ENCODE results near the gene SCAMP2. TPM values are rescaled to one million over a fixed set of nuclear protein-coding genes. Genes with fewer than 3 reads are reported as not detected.

Gene SCAMP2
- total and polyA plus RNA-seq, 2 of the 13 experiments (the other 11 are each of a cell fraction or from before 2014, with no cell fraction given), result 34.8 to 121 TPM

DNA sequence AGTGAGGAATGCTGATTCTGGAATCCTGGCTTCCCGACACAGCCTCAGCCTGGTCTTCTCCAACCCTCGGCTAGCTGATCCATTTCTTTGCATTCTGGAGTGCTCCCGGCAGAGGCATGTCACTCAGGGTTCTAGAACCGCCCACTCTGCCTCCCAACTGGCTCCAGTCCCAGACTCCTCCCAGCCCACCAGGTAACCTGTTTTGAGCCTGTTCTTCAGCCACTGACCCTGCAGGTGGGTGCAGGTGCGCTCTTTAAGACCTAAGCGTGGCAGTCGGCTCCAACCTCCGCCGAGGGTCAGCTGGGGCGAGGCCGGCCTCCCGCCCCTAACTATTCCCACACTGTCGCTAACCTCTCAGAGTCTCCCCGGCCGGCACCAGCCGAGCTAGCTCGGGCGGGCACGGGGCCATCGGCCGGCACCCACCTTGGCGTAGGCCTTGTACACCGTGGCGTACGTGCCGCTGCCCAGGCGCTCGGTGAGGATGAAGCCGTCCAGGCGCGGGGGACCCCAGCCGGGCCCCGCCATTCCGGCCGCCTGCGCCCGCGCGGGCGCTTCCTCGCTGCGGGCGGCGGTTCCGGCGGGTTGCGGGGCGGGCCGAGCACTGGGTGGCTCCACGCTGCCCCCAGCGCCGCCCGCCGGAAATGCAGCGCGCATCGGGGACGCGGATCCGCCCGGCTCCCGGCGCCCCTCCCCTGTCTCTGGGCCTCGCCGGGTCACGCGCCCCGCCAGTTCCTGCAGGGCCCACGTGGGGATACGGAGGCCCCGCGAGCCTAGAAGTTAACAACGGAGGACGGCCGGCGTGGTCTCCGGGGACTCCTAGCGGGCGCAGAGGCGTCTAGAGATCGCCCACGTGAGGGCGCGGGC is 30.4 kb downstream of the SCAMP2 start, which contains the start of gene ULK3 (continued):
- no peak; the same call in 1 of the 2 replicates for TF ChIP-seq ZNF772 (CRISPR knock-in tag; IDR thresholded peaks at IDR 0.05)
- TF ChIP-seq USF2 (IDR thresholded peaks at IDR 0.05; ENCODE audit: low read depth, low read length), result peak; percentile 55; the same call in 1 of the 2 replicates
- TF ChIP-seq USF2 (CRISPR knock-in tag; IDR thresholded peaks at IDR 0.05; ENCODE audit: borderline replicate concordance), result peak; percentile 57; the same call in 1 of the 2 replicates
- TF ChIP-seq, protein P1, sequence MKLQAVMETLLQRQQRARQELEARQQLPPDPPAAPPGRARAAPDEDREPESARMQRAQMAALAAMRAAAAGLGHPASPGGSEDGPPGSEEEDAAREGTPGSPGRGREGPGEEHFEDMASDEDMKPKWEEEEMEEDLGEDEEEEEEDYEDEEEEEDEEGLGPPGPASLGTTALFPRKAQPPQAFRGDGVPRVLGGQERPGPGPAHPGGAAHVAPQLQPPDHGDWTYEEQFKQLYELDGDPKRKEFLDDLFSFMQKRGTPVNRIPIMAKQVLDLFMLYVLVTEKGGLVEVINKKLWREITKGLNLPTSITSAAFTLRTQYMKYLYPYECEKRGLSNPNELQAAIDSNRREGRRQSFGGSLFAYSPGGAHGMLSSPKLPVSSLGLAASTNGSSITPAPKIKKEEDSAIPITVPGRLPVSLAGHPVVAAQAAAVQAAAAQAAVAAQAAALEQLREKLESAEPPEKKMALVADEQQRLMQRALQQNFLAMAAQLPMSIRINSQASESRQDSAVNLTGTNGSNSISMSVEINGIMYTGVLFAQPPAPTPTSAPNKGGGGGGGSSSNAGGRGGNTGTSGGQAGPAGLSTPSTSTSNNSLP (IDR thresholded peaks at IDR 0.05; ENCODE audit: low read depth, low read length), result no peak
- no peak for TF ChIP-seq TEAD2 (CRISPR knock-in tag; IDR thresholded peaks at IDR 0.05)
- TF ChIP-seq ATF1 (CRISPR knock-in tag; IDR thresholded peaks at IDR 0.05), result no peak
- TF ChIP-seq, protein P2, sequence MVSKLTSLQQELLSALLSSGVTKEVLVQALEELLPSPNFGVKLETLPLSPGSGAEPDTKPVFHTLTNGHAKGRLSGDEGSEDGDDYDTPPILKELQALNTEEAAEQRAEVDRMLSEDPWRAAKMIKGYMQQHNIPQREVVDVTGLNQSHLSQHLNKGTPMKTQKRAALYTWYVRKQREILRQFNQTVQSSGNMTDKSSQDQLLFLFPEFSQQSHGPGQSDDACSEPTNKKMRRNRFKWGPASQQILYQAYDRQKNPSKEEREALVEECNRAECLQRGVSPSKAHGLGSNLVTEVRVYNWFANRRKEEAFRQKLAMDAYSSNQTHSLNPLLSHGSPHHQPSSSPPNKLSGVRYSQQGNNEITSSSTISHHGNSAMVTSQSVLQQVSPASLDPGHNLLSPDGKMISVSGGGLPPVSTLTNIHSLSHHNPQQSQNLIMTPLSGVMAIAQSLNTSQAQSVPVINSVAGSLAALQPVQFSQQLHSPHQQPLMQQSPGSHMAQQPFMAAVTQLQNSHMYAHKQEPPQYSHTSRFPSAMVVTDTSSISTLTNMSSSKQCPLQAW (CRISPR knock-in tag; IDR thresholded peaks at IDR 0.05), result no peak
- no peak for TF ChIP-seq E2F1 (CRISPR knock-in tag; IDR thresholded peaks at IDR 0.05)
- TF ChIP-seq, protein P3, sequence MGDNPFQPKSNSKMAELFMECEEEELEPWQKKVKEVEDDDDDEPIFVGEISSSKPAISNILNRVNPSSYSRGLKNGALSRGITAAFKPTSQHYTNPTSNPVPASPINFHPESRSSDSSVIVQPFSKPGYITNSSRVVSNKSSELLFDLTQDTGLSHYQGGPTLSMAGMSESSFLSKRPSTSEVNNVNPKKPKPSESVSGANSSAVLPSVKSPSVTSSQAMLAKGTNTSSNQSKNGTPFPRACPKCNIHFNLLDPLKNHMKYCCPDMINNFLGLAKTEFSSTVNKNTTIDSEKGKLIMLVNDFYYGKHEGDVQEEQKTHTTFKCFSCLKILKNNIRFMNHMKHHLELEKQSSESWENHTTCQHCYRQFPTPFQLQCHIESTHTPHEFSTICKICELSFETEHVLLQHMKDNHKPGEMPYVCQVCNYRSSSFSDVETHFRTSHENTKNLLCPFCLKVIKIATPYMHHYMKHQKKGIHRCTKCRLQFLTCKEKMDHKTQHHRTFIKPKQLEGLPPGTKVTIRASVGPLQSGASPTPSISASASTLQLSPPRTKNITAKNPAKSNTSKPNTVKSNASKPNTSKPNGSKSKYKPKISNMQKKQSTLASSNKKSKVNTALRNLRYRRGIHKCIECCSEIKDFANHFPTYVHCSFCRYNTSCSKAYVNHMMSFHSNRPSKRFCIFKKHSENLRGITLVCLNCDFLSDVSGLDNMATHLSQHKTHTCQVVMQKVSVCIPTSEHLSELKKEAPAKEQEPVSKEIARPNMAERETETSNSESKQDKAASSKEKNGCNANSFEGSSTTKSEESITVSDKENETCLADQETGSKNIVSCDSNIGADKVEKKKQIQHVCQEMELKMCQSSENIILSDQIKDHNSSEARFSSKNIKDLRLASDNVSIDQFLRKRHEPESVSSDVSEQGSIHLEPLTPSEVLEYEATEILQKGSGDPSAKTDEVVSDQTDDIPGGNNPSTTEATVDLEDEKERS (CRISPR knock-in tag; IDR thresholded peaks at IDR 0.05), result no peak
- TF ChIP-seq, protein P4, sequence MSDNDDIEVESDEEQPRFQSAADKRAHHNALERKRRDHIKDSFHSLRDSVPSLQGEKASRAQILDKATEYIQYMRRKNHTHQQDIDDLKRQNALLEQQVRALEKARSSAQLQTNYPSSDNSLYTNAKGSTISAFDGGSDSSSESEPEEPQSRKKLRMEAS (IDR thresholded peaks at IDR 0.05), result peak; percentile 88
- no peak for TF ChIP-seq ZNF672 (CRISPR knock-in tag; IDR thresholded peaks at IDR 0.05)
- no peak for TF ChIP-seq FIP1L1 (IDR thresholded peaks at IDR 0.05; ENCODE audit: borderline replicate concordance, insufficient read depth, low read depth, low read length)
- TF ChIP-seq PRPF4 (IDR thresholded peaks at IDR 0.05; ENCODE audit: low read depth, low read length, poor library complexity, severe bottlenecking), result no peak
- TF ChIP-seq, protein P5, sequence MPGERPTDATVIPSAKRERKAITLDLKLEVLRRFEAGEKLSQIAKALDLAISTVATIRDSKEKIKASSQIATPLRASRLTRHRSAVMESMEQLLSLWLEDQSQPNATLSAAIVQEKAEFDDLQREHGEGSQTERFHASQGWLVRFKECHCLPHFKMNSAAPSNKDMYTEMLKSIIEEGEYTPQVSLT (CRISPR knock-in tag; IDR thresholded peaks at IDR 0.05; ENCODE audit: borderline replicate concordance, low read depth), result no peak
- TF ChIP-seq, protein P6, sequence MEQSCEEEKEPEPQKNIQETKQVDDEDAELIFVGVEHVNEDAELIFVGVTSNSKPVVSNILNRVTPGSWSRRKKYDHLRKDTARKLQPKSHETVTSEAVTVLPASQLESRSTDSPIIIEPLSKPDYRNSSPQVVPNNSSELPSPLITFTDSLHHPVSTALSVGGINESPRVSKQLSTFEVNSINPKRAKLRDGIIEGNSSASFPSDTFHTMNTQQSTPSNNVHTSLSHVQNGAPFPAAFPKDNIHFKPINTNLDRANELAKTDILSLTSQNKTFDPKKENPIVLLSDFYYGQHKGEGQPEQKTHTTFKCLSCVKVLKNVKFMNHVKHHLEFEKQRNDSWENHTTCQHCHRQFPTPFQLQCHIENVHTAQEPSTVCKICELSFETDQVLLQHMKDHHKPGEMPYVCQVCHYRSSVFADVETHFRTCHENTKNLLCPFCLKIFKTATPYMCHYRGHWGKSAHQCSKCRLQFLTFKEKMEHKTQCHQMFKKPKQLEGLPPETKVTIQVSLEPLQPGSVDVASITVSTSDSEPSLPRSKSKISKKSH (CRISPR knock-in tag; IDR thresholded peaks at IDR 0.05; ENCODE audit: borderline replicate concordance), result no peak

All from HepG2 (cell line).